ENCODE data around the gene WASF3.

DNA sequence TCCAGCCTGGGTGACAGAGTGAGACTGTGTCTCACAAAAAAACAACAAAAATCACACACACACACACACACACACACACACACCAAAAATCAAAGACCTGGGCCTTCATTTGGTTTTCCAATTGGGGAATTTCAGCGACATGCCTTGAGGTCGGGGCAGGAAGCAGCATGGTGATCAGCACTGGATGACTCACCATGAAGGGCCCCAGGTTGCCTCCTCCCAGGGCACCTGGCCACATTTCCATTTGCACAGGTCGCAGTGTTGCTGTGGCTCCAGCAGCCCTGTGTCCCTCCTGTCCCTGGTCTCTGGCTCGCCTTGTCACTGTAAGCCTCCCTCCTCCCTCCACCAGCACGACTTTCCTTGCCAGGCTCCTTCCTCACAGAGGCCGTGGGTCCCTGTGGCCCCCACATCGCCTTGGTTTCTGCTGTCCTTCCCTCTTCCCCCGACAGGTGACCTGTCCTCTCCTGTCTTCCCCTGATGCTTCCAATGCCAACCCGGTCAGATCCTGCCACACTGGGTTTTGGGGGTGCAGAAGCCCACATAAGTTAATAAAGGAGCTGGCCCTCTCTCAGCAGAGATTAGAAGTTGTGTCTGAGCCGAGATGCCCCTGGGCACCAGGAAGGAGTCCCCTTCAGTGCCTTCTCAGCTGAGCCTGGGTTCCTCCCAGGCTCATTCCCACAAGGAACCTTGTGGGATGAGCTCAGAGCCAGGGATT is 136.4 kb downstream of the WASF3 start:
- TF ChIP-seq, protein P1, sequence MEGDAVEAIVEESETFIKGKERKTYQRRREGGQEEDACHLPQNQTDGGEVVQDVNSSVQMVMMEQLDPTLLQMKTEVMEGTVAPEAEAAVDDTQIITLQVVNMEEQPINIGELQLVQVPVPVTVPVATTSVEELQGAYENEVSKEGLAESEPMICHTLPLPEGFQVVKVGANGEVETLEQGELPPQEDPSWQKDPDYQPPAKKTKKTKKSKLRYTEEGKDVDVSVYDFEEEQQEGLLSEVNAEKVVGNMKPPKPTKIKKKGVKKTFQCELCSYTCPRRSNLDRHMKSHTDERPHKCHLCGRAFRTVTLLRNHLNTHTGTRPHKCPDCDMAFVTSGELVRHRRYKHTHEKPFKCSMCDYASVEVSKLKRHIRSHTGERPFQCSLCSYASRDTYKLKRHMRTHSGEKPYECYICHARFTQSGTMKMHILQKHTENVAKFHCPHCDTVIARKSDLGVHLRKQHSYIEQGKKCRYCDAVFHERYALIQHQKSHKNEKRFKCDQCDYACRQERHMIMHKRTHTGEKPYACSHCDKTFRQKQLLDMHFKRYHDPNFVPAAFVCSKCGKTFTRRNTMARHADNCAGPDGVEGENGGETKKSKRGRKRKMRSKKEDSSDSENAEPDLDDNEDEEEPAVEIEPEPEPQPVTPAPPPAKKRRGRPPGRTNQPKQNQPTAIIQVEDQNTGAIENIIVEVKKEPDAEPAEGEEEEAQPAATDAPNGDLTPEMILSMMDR (IDR thresholded peaks at IDR 0.05), result no peak
- no peak for TF ChIP-seq POLR2A (IDR thresholded peaks at IDR 0.05)
